ENCODE results near the gene ACP1. TPM values are rescaled to one million over a fixed set of nuclear protein-coding genes. Genes with fewer than 3 reads are reported as not detected.

The ACP1 gene
- total RNA-seq, 1 donor from 2014 or later: 95.7 TPM

DNA sequence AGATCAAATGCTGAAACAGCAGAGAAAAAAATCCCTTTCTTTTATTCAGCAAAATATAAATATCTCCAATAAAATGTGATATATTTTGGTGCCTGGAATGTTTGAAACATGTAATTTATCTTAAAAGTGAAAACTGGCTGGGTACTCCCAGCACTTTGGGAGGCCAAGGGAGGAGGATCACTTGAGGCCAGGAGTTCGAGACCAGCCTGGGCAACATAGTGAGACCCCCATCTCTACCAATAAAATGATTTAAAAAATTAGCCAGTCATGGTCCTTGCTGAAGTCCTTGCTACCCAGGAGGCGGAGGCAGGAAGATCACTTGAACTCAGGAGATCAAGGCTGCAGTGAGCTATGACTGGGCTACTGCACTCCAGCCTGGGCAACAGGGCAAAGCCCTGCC, 9.6 kb upstream of the ACP1 start:
- DNase-seq: no peak

DNA sequence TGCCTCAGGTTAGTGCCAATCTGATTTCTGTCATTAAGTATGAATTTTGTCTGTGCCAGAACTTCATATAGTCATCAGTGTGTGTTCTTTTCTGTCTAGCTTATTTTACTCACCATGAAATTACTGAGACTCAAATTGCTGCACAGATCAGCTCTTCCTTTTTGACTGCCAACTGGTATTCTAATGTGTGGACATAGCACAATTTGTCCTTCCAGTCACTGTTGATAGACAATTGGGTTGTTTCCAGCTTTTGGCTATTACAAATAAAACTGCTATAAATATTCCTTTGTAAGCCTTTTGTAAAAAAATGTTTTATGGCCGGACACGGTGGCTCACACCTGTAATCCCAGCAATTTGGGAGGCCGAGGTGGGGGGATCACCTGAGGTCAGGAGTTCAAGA, 8.7 kb upstream of the ACP1 start:
- no peak for DNase-seq

DNA sequence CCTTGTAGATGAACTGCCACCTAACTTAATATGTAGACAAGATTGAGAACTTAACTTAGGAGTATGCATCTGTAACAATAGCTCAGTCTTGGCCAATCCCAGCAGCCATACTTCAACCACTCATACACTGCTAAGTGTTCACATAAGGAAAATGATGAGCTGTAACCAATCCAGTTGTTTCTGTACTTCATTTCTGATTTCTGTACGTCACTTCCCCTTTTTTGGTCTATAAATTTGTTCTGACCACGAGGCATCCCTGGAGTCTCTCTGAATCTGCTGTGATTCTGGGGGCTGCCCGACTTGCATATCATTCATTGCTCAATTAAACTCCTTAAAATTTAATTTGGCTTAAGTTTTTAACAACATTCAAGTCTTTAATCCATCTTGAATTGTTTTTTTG, 7.3 kb upstream of the ACP1 start:
- no peak for DNase-seq

DNA sequence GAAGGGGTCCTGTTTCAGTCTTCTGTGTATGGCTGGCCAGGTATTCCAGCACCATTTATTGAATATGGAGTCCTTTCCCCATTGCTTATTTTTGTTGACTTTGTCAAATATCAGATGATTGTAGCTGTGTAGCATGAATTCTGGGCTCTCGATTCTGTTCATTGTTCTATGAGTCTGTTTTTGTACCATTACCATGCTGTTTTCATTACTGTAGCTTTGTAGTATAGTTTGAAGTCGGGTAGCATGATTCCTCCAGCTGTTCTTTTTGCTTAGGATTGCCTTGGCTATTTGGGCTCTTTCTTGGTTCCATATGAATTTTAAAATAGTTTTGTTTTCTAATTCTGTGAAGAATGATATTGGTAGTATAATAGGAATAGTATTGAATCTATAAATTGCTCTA, 6.9 kb upstream of the ACP1 start:
- no peak for DNase-seq

DNA sequence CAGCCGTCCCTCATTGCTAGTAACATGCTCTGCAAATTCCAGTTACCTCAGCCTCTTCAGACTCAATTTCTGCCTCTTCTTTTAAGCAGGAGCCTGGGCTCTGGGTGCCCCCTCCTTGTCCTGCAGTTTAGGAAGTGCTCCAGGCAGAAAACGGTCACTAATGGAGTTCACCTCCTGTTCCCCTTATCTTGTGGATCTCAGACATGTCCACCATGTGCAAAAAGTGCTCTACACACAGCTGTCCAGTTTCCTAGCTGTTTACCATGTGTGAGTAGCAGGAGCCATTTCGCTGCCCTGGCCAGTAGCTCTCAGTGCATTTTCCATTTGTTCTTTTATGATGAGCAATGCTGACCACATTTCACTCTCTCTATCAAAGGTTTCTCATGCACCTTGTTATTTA, 5.8 kb upstream of the ACP1 start:
- DNase-seq: no peak

DNA sequence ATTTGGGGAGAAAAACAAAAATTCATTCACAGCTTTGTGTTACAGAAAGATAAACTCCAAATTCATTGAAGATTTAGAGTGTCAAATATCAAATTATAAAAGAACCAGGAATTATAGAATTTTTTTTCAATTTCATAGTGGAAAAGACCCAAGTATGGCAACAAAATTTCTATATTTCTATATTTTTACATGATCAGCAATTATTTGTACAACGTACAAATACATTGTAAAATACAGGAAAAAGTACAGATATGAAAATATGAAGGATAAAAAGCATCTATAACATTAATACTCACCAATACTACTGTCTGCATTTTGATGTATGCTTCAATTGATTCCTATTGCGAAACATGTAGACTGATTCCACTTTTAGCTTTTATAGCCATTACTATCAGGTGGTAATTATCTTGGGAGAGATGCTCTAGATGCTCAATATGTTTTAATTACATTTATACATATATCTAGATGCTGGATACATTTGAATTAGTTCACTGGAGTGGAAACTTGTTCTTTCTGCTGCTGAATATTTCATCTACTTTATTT, 4.9 kb upstream of the ACP1 start:
- DNase-seq: no peak

DNA sequence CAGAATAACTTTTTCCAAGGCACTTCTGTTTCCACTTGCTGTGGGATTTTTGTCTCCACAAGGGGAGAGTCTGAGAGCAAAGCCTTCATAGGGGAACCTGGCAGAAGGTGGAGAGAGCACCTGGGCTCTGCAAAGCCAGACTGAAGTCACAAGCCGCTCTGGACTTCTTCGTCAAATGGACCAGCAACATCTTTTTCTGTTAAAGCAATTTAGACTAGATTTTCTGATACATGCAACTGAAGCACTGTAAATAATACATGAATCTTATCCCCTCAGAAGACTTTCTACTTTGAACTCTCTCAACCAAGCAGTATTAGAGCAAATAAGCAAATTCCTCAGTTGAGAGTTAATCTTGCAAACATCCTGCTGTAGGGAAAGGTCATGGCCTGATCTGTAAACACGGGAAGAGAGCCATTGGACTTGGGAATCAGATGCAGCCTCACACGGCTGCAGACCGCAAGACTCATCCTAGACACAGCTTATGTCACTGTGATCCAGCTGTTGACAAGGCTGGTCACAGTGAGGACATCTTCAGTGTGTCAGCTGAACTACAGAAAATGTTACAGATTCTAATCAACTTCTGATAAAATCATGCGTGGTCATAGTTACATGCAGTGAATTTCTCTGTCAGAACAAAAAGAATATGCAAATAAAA, 4.1 kb upstream of the ACP1 start:
- DNase-seq: no peak

DNA sequence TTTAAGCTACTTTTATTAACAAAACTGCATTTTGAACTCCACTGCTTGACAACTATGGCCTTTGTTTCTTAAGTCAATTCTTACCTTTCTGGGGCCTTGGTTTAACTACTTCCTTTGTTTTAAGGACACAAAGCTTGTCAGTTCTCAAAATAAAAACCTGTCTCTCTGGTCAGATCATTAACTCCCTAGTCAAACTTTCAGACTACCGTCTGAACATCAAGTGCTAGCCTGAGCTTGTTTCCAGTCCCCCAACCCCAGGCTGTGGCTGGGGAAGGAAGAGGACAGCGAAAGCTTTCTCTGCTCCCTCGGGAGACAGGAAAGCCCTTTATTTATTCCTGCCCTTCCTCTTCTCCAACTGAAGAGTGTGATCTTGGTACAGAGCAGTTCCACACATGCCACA, 2.6 kb upstream of the ACP1 start:
- no peak for DNase-seq

DNA sequence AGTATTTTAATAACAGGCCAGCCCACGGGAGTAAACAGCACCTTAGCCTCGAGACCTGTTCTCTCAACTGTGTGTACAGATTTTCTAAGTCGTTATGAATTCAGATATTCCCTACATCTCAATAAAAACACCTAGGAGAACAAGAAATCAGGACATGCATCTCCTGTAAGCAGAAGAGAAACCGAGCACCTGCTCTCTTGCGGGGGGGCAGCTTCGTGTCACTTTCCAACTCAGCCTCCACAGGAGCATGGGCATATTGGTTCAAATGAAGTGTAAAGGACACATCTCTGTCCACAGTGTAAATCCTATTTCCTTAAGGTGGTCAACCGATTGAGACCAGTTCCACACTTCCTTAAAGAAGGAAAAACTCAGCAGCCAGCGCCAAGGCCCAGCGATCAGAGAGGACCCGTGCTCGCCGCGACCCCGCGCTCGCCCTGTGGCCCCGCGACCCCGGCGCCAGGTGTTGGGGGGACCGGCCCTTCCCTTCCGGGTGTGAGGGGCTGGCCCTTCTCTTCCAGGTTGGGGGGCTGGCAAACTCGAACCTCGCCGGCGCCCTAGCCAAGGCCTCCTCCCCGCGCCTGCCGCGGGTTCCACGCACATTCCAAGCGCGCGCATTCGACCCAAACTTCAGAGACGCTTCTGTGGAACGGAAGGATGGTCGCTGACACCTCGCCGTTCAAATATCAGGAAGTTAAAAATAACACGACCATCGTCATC, 1.6 kb upstream of the ACP1 start:
- no peak for DNase-seq

DNA sequence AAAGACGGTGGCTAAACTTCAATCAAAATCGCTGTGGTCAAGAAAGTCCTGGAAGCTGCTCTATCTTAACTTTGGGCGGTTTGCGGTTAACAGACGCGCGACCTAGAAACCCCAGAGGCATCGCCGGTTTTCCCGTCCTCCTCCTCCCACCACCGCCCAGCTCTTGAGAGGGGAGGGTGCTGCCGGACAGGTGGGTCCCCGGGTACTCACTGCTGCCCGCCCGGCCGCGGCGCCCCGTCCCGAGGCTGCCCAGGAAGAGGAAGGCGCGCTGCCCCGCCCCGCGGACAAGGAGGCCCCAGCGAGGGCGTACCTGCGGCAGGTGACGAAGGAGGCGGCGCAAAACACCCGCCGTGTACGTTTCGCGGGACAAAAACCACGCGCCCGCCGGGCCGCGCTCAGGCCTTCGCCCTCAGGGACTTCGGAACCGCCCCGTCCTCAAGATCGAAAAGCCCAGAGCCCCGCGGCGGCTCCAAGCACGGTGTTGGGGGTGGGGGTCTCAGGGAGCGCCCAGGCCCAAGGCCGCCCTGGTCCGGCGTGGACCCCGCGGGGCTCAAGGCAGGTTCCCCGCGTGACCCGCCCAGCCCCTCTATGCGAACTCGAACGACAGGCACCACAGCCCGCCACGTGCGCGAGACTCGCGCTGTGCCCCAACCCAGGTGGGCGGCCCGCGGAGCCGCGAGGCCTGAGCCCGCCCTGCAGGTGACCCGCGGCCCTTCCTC, 814 bp upstream of the ACP1 start, which contains the start of gene SH3YL1:
SH3YL1 (minus strand) TSS at position 259 of the 719 bp plus-strand sequence; CDS start at position 211, 48 bp downstream.
- DNase-seq: no peak

DNA sequence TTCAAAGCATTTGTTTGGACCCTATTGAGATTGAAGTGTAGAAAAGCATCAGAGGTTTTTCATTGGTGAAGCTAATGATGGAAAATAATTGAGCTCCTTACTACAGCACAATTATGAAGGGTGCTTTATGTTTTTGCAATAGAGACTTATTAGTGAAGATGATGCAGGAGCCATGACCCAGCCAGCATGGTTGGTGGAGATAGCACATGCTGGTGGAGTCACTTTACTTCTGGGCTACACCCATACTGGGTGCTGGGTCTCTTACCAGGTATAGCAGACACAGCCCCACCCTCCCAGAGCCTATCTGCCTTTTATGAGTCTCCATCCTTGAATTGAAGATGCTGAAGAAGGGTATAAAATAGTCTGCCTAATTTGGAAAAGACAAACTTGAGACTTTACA, 3.6 kb downstream of the ACP1 start:
- DNase-seq: no peak

DNA sequence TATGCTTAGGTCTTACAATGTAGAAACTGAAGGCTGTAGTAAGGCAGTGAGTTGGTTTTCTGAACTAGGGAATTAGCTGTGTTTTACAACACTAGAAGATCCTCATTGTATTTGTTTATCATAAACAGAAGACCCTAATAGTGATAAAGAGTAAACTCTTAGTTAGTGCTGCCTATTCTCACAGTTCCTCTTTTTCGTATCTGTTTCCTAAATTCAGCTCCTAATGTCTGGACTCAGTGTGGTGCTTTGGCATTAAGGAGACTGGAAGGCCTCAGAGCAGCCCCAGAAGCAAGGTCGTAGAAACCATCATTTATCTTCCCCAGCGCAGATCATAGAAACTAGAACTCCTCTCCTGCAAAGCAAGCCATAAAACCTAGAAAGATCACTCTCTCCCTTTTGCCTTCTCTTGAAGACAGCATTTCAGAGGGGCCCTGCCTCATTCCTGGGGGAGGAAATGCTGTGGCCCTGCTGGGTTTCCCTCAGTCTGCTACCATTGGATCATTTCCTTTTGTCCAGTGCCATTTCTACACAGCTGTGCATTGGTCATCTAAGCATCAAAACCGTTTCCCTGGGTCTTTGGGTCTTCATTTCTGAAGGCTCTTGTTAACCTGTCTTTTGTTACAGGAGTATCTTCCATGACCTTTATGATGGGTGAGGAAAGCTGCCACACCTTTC, 4.7 kb downstream of the ACP1 start:
- no peak for DNase-seq

DNA sequence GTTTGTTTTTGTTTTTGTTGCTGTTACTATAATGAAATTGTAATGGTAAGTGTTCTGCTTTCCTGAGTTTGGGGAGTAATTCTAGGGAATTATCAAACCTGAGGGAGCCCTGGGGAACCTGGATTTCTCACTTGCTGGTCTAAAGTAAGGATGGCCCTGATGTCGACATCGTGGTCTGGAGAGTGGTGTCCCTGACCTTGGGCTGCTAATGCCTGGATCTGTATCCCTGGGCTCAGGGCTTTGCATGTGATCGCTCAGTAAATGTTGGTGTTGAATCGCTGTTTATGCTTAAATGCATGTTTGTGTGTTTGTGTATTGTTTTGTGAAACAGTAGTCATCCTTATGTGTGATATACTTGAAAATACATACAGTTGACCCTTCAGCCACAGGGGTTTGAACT, 6.1 kb downstream of the ACP1 start:
- no peak for DNase-seq

DNA sequence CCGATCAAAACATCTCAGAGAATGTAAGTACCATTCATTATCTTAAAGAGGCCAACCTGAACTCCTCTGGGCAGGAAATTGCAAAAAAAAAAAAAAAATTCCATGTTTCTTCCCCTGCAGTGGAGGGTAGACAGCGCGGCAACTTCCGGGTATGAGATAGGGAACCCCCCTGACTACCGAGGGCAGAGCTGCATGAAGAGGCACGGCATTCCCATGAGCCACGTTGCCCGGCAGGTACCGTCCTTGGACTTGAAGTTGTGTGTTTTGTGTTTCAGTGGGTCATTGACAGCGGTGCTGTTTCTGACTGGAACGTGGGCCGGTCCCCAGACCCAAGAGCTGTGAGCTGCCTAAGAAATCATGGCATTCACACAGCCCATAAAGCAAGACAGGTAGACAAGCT, 7.2 kb downstream of the ACP1 start:
- no peak for DNase-seq

DNA sequence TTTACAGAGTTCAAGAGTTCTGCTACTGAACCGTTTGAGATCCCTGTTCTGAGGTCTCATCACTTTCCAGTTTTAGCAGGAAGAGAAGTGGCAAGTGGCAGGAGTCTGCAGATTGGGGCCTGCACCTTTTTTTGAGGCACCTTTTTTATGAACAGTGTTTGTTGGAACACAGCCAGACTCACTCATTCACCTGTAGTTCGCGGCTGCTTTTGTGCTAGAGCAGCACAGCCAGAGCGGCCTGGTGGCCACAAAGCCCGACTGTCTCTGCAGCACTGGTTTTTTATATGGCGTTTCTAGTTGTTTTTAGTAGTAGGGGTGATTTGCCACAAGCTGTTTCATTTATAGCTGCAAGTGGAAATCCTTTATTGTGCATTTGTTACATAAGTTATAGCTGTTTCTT, 8.6 kb downstream of the ACP1 start:
- no peak for DNase-seq

DNA sequence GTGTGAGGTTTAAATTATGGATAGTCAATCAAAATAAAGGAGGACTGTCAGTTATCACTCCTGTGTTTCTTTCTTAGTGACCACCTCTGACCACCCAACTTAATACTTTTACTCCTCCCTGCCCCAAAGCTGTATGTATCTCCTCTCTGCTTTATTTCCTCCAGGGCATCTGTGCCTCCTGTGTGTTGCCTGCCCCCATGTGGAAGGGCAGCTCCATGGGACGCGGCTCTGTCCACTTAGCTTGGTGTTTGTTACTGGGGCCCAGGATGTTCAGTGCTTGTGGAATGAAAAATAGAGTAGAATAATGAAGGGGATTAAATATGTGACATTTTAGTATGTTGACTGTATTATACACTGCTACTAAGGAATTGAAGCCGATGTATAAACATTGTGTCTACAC, 9.8 kb downstream of the ACP1 start:
- DNase-seq: no peak

DNA sequence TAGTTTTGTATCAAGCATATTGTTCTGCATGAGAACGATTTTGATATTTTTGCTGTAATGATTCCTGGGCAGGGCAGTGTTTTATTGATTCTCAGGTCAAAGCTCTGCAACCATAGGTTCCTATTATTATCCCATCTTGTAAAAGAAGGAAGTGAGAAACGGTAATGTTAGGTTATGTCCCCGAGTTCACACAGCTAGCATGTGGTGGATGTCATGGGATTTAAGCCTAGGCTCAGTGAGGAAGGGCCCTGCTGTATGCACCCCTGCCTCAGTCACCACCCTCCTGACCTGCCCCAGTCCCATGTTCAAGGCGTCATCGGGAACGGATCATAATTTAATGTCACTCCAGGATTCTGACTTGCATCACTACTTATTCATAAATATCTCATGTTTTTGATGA, 10.7 kb downstream of the ACP1 start:
- no peak for DNase-seq

DNA sequence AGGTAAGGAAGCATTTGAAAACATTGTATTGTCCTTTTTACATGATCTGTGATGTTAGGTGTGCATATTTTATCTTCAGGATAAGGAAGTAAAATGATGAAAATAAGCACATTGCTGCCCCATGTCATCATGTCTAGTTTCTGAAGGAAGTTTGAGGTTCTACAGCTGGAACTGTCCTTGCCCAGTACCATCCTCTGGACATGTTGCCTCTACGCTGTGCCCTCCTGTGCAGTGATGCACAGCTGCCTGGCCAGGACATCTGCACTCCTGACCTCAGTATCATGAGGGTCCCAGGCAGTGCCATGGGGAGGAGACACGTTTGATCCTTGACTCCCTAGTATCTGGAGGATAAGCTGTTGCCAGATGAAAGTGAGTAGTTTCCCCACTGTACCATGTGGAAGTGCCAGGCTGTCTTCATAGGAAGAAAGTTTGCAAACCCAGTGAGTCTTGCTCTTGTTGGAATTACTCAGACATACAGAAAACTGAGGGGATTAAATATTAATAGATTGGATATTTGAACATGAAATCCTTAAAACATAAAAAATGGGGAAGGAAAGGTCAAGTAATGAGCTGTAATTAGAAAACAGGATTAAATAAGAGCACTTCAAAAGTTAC, 13.7 kb downstream of the ACP1 start:
- no peak for DNase-seq

DNA sequence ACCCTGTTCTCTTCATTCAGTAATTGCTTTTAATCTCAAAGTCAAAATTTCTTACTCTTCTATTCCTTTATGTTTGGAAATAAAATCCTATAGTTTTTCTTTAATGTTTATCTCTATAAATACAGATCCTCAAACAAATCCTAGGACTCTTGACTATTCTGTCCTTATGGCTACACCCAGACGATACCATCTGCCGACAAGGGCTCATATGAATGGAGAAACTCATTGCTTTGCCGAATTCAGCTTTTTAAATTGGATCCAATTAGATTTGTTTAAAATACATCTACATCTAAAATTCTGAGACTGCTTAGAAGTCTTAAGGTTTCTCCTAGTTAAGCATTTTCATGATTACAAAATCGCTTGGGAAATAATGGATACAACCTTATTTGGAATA, 14.2 kb downstream of the ACP1 start:
- no peak for DNase-seq

DNA sequence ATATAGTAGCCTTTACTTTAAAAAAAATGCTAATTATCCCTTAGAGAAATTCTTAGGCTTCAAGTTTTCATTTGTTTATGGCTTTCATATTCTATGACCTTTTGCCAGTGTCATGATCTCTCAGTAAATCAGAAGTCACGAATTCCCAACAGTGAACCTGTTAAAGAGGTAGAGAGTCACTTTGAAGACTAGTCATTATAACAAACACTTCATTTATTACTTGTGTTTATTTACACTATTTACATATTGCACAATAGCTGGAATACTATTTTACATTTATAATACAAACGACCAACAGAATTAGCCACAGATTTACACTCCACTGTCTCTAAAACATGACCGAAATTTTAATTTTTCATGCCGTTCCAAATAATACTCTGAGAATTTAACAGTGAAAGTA, 14.6 kb downstream of the ACP1 start:
- no peak for DNase-seq

DNA sequence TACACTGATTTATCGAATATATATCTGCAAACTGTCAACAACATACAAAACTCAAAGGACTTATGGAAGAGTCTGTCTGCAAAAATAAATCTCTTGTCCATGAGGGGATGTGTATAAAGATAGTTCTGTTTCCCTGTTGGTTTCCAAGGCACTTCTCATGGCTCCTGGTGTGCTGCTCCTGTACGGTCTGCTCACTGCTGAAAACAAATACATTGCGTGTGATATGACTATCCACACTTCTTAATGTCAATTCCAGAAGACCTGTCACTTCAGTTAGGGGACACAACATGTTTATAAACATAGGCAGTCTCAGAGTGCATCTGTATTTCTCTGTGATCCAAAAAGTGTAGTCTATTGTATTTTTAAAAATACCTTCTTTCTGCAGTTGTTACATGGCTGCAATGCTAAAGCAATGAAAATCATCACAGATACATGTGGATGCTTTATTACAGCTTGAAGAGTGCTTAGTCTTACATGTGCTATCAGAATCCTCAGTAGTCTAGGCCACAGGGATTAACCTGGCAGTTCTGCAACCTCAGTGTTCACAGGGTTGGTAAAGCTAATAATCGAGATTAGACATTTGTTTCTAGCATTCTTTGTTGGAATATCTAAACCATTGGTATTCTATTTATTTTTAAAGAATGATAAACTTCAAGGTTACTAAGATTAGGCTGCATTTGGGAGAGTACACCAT, 15.4 kb downstream of the ACP1 start:
- no peak for DNase-seq

DNA sequence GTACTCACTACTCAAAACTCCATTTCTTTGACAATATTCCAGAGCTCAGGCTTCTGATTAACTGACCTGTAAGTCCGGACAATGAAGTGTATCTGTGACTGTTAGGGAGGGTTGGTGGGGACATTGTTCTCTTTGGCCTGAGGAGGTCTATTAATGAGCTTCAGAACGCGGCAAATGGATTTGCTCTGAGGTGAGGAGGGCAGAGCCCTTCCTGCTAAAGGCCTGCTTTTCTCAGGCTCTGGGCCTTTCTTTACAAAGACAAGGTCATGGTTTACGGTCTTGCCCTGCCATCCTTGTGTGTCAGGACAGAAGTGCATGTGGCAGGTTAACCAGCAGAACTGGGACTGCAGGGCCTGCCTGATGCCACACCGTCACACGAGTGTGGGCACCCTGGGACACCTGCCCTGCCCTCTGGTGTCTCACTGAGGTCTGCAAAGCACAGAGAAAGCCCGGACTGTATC, 15.9 kb downstream of the ACP1 start:
- no peak for DNase-seq
